BE2C (cell line): ENCODE data around the gene PCBP1.

Source experiments
- DNase-seq: peaks from one replicate; pipeline ENCODE4 v3.0.0-alpha.2; 2020
- H3K27me3 ChIP-seq: fragments of 250-450 bp; sonication (Bioruptor Pico); 2 replicates; pipeline ENCODE4 v1.5.1; 2020; ENCODE audit warnings: mild to moderate bottlenecking
- H3K36me3 ChIP-seq: fragments of 250-450 bp; sonication (Bioruptor Pico); 2 replicates; pipeline ENCODE4 v1.5.1; 2020; ENCODE audit warnings: mild to moderate bottlenecking
- H3K4me1 ChIP-seq: fragments of 250-450 bp; sonication (Bioruptor Pico); 2 replicates; pipeline ENCODE4 v1.5.1; 2020
- H3K4me3 ChIP-seq: 2 replicates; pipeline ENCODE4 v1.5.1; 2011; ENCODE audit warnings: low read depth, low read length
- H3K9me3 ChIP-seq: fragments of 250-450 bp; sonication (Bioruptor Pico); 2 replicates; pipeline ENCODE4 v1.5.1; 2020
- TF ChIP-seq, protein P1 (sequence below): IDR thresholded peaks from 2 replicates; pipeline ENCODE4 v1.5.1; 2012; ENCODE audit warnings: mild to moderate bottlenecking, low read depth, low read length

Gene PCBP1

DNA sequence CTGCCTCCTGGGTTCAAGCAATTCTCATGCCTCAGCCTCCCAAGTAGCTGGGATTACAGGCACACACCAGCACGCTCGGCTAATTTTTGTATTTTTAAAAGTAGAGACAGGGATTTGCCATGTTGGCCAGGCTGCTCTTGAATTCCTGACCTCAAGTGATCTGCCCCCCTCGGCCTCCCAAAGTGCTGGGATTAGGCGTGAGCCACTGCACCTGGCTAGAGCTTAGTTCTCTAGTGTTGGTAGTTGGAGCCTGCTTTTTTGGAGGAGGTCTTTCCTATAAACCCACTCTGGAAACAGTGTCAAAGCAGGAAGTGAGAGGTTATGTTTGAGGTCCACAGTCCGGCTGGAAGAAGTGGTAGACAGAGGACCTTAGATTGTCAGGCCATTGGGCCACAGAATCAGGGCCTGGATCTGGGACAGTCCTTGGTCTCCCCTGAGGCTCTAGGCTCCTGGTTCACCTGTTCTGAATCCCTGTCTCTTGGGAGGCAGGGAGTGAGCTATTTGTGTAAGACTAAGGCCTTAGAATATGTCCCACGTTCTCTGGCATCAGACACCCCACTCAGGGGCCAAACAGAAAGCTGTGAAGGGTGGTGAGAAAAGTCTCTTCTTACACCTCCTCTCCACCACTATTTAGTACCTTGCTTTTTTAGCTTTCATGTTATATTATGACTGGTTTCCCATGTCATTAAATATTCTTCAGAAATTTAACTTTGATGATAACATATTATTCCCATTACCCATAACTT is 34.5 kb downstream of the PCBP1 start:
- no peaks in the 10 kb centered on the region for H3K36me3 ChIP-seq
- TF ChIP-seq, protein P1, sequence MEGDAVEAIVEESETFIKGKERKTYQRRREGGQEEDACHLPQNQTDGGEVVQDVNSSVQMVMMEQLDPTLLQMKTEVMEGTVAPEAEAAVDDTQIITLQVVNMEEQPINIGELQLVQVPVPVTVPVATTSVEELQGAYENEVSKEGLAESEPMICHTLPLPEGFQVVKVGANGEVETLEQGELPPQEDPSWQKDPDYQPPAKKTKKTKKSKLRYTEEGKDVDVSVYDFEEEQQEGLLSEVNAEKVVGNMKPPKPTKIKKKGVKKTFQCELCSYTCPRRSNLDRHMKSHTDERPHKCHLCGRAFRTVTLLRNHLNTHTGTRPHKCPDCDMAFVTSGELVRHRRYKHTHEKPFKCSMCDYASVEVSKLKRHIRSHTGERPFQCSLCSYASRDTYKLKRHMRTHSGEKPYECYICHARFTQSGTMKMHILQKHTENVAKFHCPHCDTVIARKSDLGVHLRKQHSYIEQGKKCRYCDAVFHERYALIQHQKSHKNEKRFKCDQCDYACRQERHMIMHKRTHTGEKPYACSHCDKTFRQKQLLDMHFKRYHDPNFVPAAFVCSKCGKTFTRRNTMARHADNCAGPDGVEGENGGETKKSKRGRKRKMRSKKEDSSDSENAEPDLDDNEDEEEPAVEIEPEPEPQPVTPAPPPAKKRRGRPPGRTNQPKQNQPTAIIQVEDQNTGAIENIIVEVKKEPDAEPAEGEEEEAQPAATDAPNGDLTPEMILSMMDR = no peak
- no peak overlapping the region for H3K4me3 ChIP-seq
- no peak for DNase-seq
- no peaks in the 10 kb centered on the region; the same call in 1 of the 2 replicates for H3K4me1 ChIP-seq
- no peaks in the 10 kb centered on the region for H3K27me3 ChIP-seq
- no peaks in the 10 kb centered on the region for H3K9me3 ChIP-seq

DNA sequence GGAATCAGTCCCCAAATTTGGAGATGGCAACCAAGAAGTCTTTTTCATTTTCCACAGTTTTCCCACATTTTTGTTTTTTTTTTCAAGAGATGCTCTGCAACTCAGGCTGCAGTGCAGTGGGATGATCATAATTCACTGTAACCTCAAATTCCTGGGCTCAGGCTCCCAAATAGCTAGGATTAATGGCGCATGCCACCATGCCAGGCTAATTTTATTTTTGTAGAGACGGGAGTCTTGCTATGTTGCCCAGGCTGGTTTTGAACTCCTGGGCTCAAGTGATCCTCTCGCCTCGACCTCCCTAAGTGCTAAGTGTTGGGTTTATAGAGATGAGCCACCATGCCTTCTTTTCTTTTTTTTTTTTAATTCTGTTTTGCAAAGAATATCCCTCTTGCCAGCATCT is 35.2 kb downstream of the PCBP1 start:
- Histone ChIP-seq H3K9me3 (no peaks in the 10 kb centered on the region), H3K36me3 (no peaks in the 10 kb centered on the region), H3K4me1 (no peaks in the 10 kb centered on the region; the same call in 1 of the 2 replicates), H3K27me3 (no peaks in the 10 kb centered on the region), H3K4me3 (no peak overlapping the region)
- TF ChIP-seq, protein P1 = no peak
- DNase-seq = no peak

GRCh38 chr2:70123051-70123828 is 36.0 kb downstream of the PCBP1 start:
- H3K9me3 ChIP-seq = no peaks in the 10 kb centered on the region
- DNase-seq = no peak
- TF ChIP-seq, protein P1 = no peak
- no peaks in the 10 kb centered on the region for H3K27me3 ChIP-seq
- H3K4me3 ChIP-seq = no peak overlapping the region
- H3K36me3 ChIP-seq = no peaks in the 10 kb centered on the region
- H3K4me1 ChIP-seq = no peaks in the 10 kb centered on the region; the same call in 1 of the 2 replicates

GRCh38 chr2:70123829-70124116 is 36.5 kb downstream of the PCBP1 start:
- DNase-seq = no peak
- Histone ChIP-seq H3K9me3 (no peaks in the 10 kb centered on the region), H3K36me3 (no peaks in the 10 kb centered on the region), H3K4me1 (no peaks in the 10 kb centered on the region; the same call in 1 of the 2 replicates), H3K27me3 (no peaks in the 10 kb centered on the region), H3K4me3 (peak overlapping the region; percentile 77)
- TF ChIP-seq, protein P1 = no peak

DNA sequence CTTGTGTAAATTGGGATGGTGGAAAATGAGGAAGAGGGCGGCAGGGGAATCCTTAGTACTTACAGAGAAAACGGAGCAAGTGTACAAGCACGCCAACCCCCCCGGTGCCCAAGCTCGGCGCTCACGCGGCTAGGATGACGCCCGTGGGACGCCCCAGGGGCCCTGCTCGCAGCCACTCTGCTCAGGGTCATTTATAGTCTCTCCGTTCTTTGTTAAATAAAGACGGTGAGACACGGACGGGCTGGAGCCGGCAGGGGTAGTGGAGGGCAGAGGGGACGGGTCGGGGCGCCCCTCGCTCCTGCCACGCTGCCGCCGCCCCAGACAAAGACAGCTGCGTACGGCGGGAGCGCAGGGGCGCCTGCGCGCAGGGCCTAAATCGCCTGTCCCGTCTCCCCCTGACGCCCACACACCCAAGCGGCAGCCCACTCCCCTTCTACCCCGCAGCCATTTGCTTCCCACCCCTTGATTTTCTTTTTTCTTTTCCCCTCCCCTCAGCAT is 37.8 kb downstream of the PCBP1 start:
- Histone ChIP-seq H3K9me3 (no peaks in the 10 kb centered on the region), H3K36me3 (no peaks in the 10 kb centered on the region), H3K4me3 (peak overlapping the region; percentile 77), H3K27me3 (no peaks in the 10 kb centered on the region), H3K4me1 (no peaks in the 10 kb centered on the region; the same call in 1 of the 2 replicates)
- peak; percentile 55 for DNase-seq
- TF ChIP-seq, protein P1 = no peak

DNA sequence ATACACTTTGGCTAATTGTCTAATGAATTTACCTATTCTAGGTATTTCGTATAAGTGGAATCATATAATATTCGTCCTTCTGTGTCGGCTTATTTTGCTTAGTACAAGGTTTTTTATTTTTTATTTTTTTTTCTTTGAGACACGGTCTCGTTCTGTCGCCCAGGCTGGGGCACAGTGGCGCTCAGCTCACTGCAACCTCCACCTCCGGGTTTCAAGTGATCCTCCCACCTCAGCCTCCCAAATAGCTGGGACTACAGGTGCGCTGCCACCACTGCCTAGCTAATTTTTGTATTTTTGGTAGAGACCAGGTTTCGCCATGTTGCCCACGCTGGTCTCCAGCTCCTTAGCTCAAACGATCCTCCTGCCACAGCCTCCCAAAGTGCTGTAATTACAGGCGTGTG is 38.2 kb downstream of the PCBP1 start:
- TF ChIP-seq, protein P1 = no peak
- no peaks in the 10 kb centered on the region; the same call in 1 of the 2 replicates for H3K4me1 ChIP-seq
- no peak for DNase-seq
- H3K4me3 ChIP-seq = peak overlapping the region; percentile 77
- H3K36me3 ChIP-seq = no peaks in the 10 kb centered on the region
- H3K27me3 ChIP-seq = no peaks in the 10 kb centered on the region
- no peaks in the 10 kb centered on the region for H3K9me3 ChIP-seq
